Measurements from ENCODE around the gene SMURF1.

- TF ChIP-seq CTCF (IDR thresholded peaks at IDR 0.05) (no peak), ZFX (IDR thresholded peaks at IDR 0.05; ENCODE audit: borderline replicate concordance) (no peak)
Observed at GRCh38 chr7:99155211-99155610, 11.3 kb upstream of the SMURF1 start.
